Neural cell (in vitro differentiated cells): Measurements from ENCODE around the gene TMEM44. TPM values are rescaled to one million over a fixed set of nuclear protein-coding genes. Genes with fewer than 3 reads are reported as not detected.
"Not testable (repeated sequence)": the region's sequence is repeated elsewhere in the genome, so short reads cannot be mapped to it uniquely, and the experiment has no call there.

Experiments
- H2AFZ ChIP-seq: fragments of 200-600, 300-800 bp; sonication (generic), shearing (Covaris generic); 2 replicates; pipeline ENCODE4 v1.6.0; 2014; ENCODE audit warnings: low read depth, mild to moderate bottlenecking, antibody characterized with exemption, low read length, moderate library complexity
- H3F3A ChIP-seq: fragments of 200-600 bp; shearing (Covaris generic); 2 replicates; pipeline ENCODE4 v1.6.1; 2016; ENCODE audit warnings: mild to moderate bottlenecking, moderate library complexity, mixed read lengths, antibody characterized with exemption, low read length; ENCODE audit not compliant: insufficient read depth, poor library complexity, severe bottlenecking
- H3K27ac ChIP-seq: fragments of 200-600, 300-800 bp; sonication (generic), shearing (Covaris generic); 2 replicates; pipeline ENCODE4 v1.5.1; 2014; ENCODE audit warnings: mild to moderate bottlenecking, low read length, moderate library complexity
- H3K27me3 ChIP-seq: fragments of 300-800, 200-600 bp; sonication (generic), shearing (Covaris generic); 2 replicates; pipeline ENCODE4 v1.6.0; 2014; ENCODE audit warnings: mild to moderate bottlenecking, low read depth, low read length, moderate library complexity; ENCODE audit not compliant: insufficient read depth
- H3K36me3 ChIP-seq: fragments of 300-800, 200-600 bp; sonication (generic), shearing (Covaris generic); 2 replicates; pipeline ENCODE4 v1.5.1; 2014; ENCODE audit warnings: mild to moderate bottlenecking, antibody characterized with exemption, low read length, moderate library complexity; ENCODE audit not compliant: insufficient read depth
- H3K4me2 ChIP-seq: fragments of 300-800, 200-600 bp; sonication (generic), shearing (Covaris generic); 2 replicates; pipeline ENCODE4 v1.6.0; 2014; ENCODE audit warnings: mild to moderate bottlenecking, low read length
- H3K4me3 ChIP-seq: fragments of 300-800, 200-600 bp; sonication (generic), shearing (Covaris generic); 2 replicates; pipeline ENCODE4 v1.5.1; 2014; ENCODE audit warnings: mild to moderate bottlenecking, low read length, moderate library complexity
- H3K79me2 ChIP-seq: fragments of 200-600 bp; shearing (Covaris generic); replicated peaks from 2 replicates; pipeline ENCODE4 v1.6.0; 2014; ENCODE audit warnings: mild to moderate bottlenecking, low read length, moderate library complexity; ENCODE audit not compliant: insufficient read depth
- H3K9ac ChIP-seq: fragments of 300-800, 200-600 bp; sonication (generic), shearing (Covaris generic); 2 replicates; pipeline ENCODE4 v1.6.1; 2016; ENCODE audit warnings: mild to moderate bottlenecking, low read length, mixed read lengths
- H3K9me2 ChIP-seq: fragments of 200-600 bp; shearing (Covaris generic); 2 replicates; pipeline ENCODE4 v1.6.1; 2016; ENCODE audit warnings: mild to moderate bottlenecking, low read length, mixed read lengths; ENCODE audit not compliant: insufficient read depth
- H3K9me3 ChIP-seq: fragments of 200-600, 300-800 bp; sonication (generic), shearing (Covaris generic); 2 replicates; pipeline ENCODE4 v1.6.1; 2016; ENCODE audit warnings: mild to moderate bottlenecking, mixed run types, low read length, moderate library complexity, mixed read lengths
- H4K20me1 ChIP-seq: fragments of 200-600 bp; shearing (Covaris generic); 2 replicates; pipeline ENCODE4 v1.6.1; 2016; ENCODE audit warnings: mild to moderate bottlenecking, mixed run types; ENCODE audit not compliant: insufficient read depth
- EP300 ChIP-seq: fragments of 450-650 bp; conservative IDR thresholded peaks from 2 replicates; pipeline ENCODE4 v1.6.1; 2014; ENCODE audit warnings: antibody characterized with exemption, mild to moderate bottlenecking, moderate library complexity; ENCODE audit not compliant: poor library complexity, severe bottlenecking
- EZH2 ChIP-seq: fragments of 200-600, 300-800 bp; shearing (Covaris generic), sonication (generic); IDR thresholded peaks from 2 replicates; pipeline ENCODE4 v1.6.1; 2014; ENCODE audit warnings: antibody characterized with exemption, low read length, borderline replicate concordance, mild to moderate bottlenecking; ENCODE audit not compliant: insufficient read depth, poor library complexity, severe bottlenecking
- MXI1 ChIP-seq: fragments of 450-650 bp; conservative IDR thresholded peaks from 2 replicates; pipeline ENCODE4 v1.6.1; 2014; ENCODE audit warnings: antibody characterized with exemption, mild to moderate bottlenecking; ENCODE audit not compliant: poor library complexity, severe bottlenecking
- POLR2AphosphoS5 ChIP-seq: IDR thresholded peaks from 2 replicates; pipeline ENCODE4 v1.6.1; 2012
- RAD21 ChIP-seq: fragments of 450-650 bp; conservative IDR thresholded peaks from 2 replicates; pipeline ENCODE4 v1.6.1; 2014; ENCODE audit warnings: antibody characterized with exemption, mild to moderate bottlenecking, moderate library complexity
- SMC3 ChIP-seq: fragments of 450-650 bp; conservative IDR thresholded peaks from 2 replicates; pipeline ENCODE4 v1.6.1; 2014; ENCODE audit warnings: antibody characterized with exemption, mild to moderate bottlenecking, moderate library complexity; ENCODE audit not compliant: poor library complexity
- TAF1 ChIP-seq: IDR thresholded peaks from 2 replicates; pipeline ENCODE4 v1.6.1; 2012; ENCODE audit warnings: low read depth
- polyA plus RNA-seq: library from polyadenylated mRNA; depleted of rRNA; stranded (reverse); fragments of >200 nt; gene quantifications from 2 replicates; pipeline ENCODE4 v1.2.3, GENCODE V29; 2014
- TF ChIP-seq, protein P1 (sequence below): fragments of 450-650 bp; IDR thresholded peaks from 2 replicates; pipeline ENCODE4 v1.5.1; 2014; ENCODE audit warnings: antibody characterized with exemption, mild to moderate bottlenecking, moderate library complexity; ENCODE audit not compliant: poor library complexity, severe bottlenecking
- TF ChIP-seq, protein P2 (sequence below): IDR thresholded peaks from 2 replicates; pipeline ENCODE4 v1.6.1; 2012; ENCODE audit warnings: borderline replicate concordance

The TMEM44 gene
- polyA plus RNA-seq, 1 donor from 2014 or later: 40.6 TPM

DNA sequence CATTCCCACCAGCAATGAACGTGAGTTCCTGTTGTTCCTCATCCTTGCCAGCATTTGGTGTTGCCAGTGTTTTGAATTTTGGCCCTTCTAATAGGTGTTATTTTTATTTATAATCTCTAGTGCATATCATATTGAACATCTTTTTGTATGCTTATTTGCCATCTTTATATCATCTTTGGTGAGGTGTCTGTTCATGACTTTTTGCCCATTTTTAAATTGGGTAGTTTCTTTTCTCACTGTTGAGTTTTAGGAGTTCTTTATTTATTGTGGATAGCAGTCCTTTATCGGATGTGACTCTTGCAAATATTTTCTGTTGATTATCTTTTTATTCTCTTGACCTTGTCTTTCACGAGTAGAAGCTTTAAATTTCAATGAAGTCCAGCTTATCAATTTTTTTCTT lies 86.2 kb downstream of the TMEM44 start:
- Histone ChIP-seq H3F3A (no peaks in the 10 kb centered on the region), H3K27ac (no peak overlapping the region), H2AFZ (no peak overlapping the region), H3K4me3 (no peak overlapping the region), H3K4me2 (no peak overlapping the region), H4K20me1 (no peaks in the 10 kb centered on the region), H3K36me3 (no peaks in the 10 kb centered on the region), H3K9ac (no peak overlapping the region), H3K9me2 (no peaks in the 10 kb centered on the region), H3K79me2 (no peaks in the 10 kb centered on the region), H3K9me3 (no peaks in the 10 kb centered on the region), H3K27me3 (no peaks in the 10 kb centered on the region)
- TF ChIP-seq EZH2 (no peak), SMC3 (no peak), TAF1 (no peak), POLR2AphosphoS5 (no peak), EP300 (no peak), MXI1 (no peak), RAD21 (no peak)
- TF ChIP-seq, protein P1, sequence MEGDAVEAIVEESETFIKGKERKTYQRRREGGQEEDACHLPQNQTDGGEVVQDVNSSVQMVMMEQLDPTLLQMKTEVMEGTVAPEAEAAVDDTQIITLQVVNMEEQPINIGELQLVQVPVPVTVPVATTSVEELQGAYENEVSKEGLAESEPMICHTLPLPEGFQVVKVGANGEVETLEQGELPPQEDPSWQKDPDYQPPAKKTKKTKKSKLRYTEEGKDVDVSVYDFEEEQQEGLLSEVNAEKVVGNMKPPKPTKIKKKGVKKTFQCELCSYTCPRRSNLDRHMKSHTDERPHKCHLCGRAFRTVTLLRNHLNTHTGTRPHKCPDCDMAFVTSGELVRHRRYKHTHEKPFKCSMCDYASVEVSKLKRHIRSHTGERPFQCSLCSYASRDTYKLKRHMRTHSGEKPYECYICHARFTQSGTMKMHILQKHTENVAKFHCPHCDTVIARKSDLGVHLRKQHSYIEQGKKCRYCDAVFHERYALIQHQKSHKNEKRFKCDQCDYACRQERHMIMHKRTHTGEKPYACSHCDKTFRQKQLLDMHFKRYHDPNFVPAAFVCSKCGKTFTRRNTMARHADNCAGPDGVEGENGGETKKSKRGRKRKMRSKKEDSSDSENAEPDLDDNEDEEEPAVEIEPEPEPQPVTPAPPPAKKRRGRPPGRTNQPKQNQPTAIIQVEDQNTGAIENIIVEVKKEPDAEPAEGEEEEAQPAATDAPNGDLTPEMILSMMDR: no peak
- TF ChIP-seq, protein P2, sequence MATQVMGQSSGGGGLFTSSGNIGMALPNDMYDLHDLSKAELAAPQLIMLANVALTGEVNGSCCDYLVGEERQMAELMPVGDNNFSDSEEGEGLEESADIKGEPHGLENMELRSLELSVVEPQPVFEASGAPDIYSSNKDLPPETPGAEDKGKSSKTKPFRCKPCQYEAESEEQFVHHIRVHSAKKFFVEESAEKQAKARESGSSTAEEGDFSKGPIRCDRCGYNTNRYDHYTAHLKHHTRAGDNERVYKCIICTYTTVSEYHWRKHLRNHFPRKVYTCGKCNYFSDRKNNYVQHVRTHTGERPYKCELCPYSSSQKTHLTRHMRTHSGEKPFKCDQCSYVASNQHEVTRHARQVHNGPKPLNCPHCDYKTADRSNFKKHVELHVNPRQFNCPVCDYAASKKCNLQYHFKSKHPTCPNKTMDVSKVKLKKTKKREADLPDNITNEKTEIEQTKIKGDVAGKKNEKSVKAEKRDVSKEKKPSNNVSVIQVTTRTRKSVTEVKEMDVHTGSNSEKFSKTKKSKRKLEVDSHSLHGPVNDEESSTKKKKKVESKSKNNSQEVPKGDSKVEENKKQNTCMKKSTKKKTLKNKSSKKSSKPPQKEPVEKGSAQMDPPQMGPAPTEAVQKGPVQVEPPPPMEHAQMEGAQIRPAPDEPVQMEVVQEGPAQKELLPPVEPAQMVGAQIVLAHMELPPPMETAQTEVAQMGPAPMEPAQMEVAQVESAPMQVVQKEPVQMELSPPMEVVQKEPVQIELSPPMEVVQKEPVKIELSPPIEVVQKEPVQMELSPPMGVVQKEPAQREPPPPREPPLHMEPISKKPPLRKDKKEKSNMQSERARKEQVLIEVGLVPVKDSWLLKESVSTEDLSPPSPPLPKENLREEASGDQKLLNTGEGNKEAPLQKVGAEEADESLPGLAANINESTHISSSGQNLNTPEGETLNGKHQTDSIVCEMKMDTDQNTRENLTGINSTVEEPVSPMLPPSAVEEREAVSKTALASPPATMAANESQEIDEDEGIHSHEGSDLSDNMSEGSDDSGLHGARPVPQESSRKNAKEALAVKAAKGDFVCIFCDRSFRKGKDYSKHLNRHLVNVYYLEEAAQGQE: no peak

DNA sequence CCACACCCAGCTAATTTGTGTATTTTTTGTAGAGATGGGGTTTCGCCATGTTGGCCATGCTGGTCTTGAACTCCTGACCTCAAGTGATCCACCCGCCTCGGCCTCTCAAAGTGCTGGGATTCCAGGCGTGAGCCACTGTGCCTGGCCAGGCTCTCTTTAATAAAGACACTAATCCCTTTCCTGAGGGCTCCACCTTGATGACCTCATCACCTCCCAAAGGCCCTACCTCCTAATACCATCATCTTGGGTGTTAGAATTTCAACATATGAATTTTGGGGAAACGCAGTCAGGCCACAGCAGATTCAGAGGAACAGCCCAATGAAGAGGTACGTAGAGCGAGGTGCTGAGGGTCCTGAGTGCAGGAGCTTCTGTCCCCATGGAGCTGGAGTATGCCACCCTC lies 87.7 kb downstream of the TMEM44 start:
- not testable (repeated sequence) for H3K9me3 ChIP-seq, H3F3A ChIP-seq, H2AFZ ChIP-seq, H3K9me2 ChIP-seq, H3K4me3 ChIP-seq, H3K79me2 ChIP-seq, H3K4me2 ChIP-seq, H4K20me1 ChIP-seq, H3K27ac ChIP-seq, H3K9ac ChIP-seq, H3K36me3 ChIP-seq, H3K27me3 ChIP-seq

DNA sequence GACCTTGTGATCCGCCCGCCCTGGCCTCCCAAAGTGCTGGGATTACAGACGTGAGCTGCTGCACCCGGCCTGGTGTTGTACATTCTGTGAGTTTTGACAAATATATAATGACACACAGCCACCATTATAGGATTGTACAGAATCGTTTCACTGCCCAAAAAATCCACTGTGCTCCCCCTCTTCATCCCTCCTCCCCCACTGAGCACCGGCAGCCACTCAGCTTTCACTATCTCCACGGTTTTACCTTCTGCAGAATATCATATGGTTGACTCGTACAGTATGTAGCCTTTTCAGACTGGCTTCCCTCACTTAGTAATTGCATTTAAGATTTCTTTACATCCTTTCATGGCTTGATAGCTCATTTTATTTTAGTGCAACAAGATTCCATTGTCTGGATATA lies 89.7 kb downstream of the TMEM44 start:
- Histone ChIP-seq H2AFZ (no peak overlapping the region), H3K27me3 (no peaks in the 10 kb centered on the region), H3K9me3 (no peaks in the 10 kb centered on the region), H3K36me3 (no peaks in the 10 kb centered on the region), H3K9me2 (no peaks in the 10 kb centered on the region), H3K4me2 (no peak overlapping the region), H3K4me3 (no peak overlapping the region), H4K20me1 (no peaks in the 10 kb centered on the region), H3F3A (no peaks in the 10 kb centered on the region), H3K9ac (no peak overlapping the region), H3K27ac (no peak overlapping the region), H3K79me2 (no peaks in the 10 kb centered on the region)
- TF ChIP-seq RAD21 (no peak), EP300 (no peak), POLR2AphosphoS5 (no peak), EZH2 (no peak), SMC3 (no peak)
- TF ChIP-seq, protein P1: no peak
- TF ChIP-seq, protein P2: no peak
